SH-SY5Y (cell line): Measurements from ENCODE around the gene FBN1.

Experiments used
- GATA2 ChIP-seq: IDR thresholded peaks from 2 replicates; pipeline ENCODE4 v1.6.1; 2011; ENCODE audit warnings: mild to moderate bottlenecking, low read depth, low read length
- GATA3 ChIP-seq: IDR thresholded peaks from 2 replicates; pipeline ENCODE4 v1.6.1; 2011; ENCODE audit warnings: low read depth, mild to moderate bottlenecking, low read length, moderate library complexity

DNA sequence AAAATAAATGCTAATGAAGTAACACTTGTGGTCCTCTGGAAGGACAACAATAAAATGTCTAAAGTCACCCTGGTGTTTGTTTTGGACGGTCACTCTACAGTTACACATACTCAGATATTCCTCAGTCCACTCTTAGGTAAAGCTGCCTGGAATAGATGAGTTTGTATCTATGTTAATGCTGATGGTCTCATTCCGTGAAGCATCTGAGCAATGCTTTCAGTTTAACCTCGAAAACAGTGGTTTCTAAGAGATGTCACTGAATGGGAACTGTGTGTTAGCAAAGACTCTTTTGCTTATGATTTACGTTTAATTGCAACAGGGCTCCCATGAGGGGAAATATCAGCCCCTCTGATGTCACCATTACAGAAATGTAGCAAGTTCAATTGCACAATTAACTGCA lies 49.1 kb downstream of the FBN1 start:
- TF ChIP-seq GATA3 (no peak), GATA2 (no peak)
